Measurements from ENCODE around the gene NEGR1.

Gene NEGR1

GRCh38 chr1:71650119-71650518 is 632.2 kb downstream of the NEGR1 start:
- no peak for DNase-seq (ENCODE audit: insufficient read length, low spot score)
- no peak for FAIRE-seq

- DNase-seq (ENCODE audit: insufficient read length, low spot score) (no peak), FAIRE-seq (no peak)
Observed at GRCh38 chr1:71649608-71650007, 632.7 kb downstream of the NEGR1 start.

DNA sequence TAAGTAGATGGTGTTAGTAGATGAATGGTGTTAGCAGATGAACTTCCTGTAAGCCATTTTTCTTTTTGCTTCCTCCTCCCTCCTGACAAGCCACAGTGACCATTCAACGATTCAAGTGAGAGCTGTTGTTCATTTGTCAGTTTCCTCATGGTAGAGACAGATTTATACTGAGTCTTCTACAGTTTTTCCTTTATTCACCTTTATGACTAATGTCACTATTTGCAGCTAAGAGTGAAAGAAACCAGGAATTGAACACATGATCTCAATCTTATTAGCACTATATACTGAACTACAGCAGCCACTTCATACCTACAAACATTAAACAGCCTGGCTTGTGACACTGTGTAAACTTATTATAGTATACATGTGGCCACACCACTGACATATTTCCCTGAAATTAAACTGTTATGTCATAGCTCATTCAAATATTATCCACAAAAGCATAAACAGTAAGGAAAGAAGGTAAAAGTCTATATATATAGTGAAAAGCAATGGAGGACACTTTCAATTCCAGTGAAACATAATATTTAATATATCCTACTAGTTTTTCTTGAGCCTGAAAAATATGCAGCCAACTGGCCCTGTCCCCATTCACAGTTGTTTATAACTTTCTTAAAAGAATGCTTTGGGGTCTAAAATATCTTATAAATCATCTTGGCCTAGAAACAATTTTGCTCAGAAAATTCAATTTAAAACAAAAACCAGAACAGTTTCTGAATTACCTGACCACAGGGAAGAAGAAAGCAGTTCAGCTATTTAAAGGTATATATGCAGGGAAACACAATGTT is 634.6 kb downstream of the NEGR1 start:
- DNase-seq (ENCODE audit: insufficient read length, low spot score) (no peak), FAIRE-seq (no peak)

DNA sequence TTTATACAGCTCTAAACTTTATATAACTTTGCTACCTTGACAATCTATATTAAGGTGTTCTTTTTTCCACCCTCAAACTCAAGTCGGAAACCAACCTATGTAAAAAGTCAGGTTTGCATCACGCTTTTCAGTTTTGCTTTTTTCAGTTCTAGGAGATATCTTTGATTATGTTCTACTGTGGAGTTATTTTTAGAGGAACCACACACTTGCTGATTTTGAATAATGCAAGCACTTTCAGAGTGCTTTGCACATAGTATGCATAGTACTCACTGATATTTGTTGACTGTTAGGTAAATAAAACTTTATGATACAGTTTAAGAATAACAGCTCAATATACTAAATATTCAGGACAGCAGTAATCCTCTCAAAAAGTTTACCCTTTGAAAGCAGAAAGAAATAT is 637.3 kb downstream of the NEGR1 start:
- FAIRE-seq (no peak), DNase-seq (ENCODE audit: insufficient read length, low spot score) (no peak)

- no peak for DNase-seq (ENCODE audit: insufficient read length, low spot score)
Observed at GRCh38 chr1:71641903-71642302, 640.4 kb downstream of the NEGR1 start.

DNA sequence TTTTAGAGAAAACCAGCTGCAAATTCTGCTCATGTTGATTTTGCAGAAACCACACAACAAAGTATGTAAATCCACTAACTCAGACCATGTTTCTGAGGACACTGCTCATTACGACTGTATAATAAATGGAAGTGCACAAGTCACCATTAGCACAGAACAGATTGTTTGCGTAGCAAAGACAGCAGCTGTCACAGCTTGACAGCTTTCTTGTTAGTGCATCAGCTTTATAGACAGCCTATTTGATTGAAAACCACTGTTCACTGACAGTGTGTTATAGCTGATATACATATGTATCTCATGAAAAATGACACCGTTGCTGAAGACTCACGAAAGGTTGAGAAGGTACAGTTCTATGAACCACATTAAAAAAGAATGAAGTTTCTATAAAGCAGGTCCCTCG is 641.3 kb downstream of the NEGR1 start:
- DNase-seq (ENCODE audit: insufficient read length, low spot score) (no peak), FAIRE-seq (no peak)

More at GRCh38 chr1:71641903-71642302, 640.4 kb downstream of the NEGR1 start:
- FAIRE-seq, result no peak

DNA sequence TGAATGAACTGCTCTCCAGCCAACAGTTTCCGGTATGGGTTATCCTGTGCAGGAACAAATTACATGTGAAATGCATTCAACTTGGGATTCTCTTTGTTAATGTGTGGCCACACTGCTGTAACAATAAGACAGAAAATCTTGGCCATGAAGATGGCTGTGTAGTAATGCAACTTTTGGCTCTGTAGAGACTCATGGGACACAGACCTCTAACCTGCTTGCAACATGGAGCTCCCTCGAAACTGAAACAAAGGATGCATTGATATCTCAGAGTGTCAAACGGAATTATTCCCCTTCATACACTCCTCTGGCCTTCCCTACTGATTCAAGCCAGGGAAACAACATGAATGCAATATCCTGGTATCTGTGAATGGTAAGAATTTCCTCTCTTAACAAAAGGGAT is 642.2 kb downstream of the NEGR1 start:
- DNase-seq (ENCODE audit: insufficient read length, low spot score), result no peak
- no peak for FAIRE-seq

GRCh38 chr1:71638081-71638766 is 644.1 kb downstream of the NEGR1 start:
- no peak for FAIRE-seq
- DNase-seq (ENCODE audit: insufficient read length, low spot score), result no peak

GRCh38 chr1:71635568-71635967 is 646.8 kb downstream of the NEGR1 start:
- no peak for FAIRE-seq

GRCh38 chr1:71634159-71634558 is 648.2 kb downstream of the NEGR1 start:
- no peak for FAIRE-seq
- no peak for DNase-seq (ENCODE audit: insufficient read length, low spot score)

More at GRCh38 chr1:71635568-71635967, 646.8 kb downstream of the NEGR1 start:
- DNase-seq (ENCODE audit: insufficient read length, low spot score), result no peak

- DNase-seq (ENCODE audit: insufficient read length, low spot score), result no peak
- no peak for FAIRE-seq
Observed at GRCh38 chr1:71630073-71630472, 652.3 kb downstream of the NEGR1 start.

DNA sequence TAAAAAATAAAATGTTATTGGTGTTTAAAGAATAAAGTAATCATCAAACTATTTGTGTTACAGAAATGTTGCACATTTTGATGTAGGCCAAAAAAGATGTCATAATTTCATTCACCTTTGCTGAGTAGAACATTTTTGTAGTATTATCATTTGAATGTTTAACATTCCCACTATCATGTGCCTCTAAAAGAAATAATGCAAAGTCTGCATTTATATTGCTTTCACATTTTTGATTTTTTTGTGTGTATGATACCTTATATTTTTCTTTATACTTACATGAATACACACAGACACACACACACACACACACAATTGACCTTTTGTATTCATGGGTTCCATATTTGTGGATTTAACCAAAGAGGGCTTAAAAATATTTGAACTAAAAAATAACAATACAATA is 657.3 kb downstream of the NEGR1 start:
- FAIRE-seq, result no peak
- no peak for DNase-seq (ENCODE audit: insufficient read length, low spot score)

GRCh38 chr1:71623888-71624287 is 658.5 kb downstream of the NEGR1 start:
- FAIRE-seq, result no peak
- DNase-seq (ENCODE audit: insufficient read length, low spot score), result no peak

GRCh38 chr1:71621785-71622184 is 660.6 kb downstream of the NEGR1 start:
- FAIRE-seq, result no peak

GRCh38 chr1:71618766-71619530 is 663.4 kb downstream of the NEGR1 start:
- DNase-seq (ENCODE audit: insufficient read length, low spot score) (no peak), FAIRE-seq (no peak)

More at GRCh38 chr1:71621785-71622184, 660.6 kb downstream of the NEGR1 start:
- no peak for DNase-seq (ENCODE audit: insufficient read length, low spot score)

- FAIRE-seq (no peak), DNase-seq (ENCODE audit: insufficient read length, low spot score) (no peak)
Observed at GRCh38 chr1:71618191-71618590, 664.1 kb downstream of the NEGR1 start.

DNA sequence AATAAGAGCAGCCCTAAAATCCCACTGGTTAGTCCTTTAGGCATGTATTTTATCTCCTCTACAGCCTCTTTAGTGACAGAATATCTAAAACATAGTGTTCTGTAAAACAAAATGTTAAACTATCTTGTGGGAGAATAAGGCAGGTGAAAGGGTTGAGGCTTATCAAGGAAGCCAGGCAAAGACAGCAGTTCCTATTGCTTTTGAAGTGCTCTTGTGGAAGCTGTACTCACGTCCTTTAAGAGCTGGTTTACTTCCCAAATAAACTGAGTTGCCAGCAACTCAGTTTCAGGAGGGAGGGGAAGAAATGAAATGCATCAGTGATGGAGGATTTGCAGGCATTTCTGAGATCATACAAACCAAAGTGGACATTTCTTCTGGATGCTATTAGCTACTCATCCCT is 671.9 kb downstream of the NEGR1 start:
- FAIRE-seq (no peak), DNase-seq (ENCODE audit: insufficient read length, low spot score) (no peak)

DNA sequence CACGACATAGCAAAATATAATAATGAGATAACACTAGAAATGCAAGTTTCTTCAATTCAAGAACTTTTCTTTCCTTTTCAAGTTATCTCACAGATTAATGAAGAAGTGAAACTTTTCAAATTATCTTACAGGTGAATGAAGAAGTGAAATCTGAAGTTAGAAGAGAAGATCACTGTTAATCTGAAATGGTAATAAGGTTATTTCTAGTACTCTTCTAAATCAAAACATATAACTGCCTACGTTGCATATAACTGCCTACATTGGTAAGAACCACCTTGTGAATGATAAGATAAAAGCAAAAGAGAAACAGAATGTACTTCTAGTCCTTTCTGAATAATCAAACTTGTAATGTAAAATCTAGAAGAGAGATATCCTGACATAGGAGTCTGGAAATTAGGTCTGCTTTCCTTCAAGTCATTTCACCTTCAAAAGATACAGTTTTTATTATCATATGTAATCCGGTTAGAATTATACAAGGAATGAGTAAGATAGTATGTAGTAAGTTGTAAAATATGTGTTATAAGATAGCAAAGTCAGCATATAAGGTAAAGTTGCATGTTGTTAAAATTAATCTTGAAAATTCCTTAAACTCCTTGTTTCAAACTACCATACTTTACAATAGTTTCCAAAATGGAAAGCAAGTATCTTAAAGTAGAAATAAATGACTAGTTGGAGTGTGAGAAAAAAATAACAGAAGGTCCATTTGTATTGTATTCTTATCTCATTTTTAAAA is 679.1 kb downstream of the NEGR1 start:
- FAIRE-seq, result no peak

GRCh38 chr1:71600023-71600422 is 682.3 kb downstream of the NEGR1 start:
- DNase-seq (ENCODE audit: insufficient read length, low spot score), result no peak
- no peak for FAIRE-seq

More for the DNA sequence above, 679.1 kb downstream of the NEGR1 start:
- DNase-seq (ENCODE audit: insufficient read length, low spot score), result no peak

- DNase-seq (ENCODE audit: insufficient read length, low spot score), result no peak
- no peak for FAIRE-seq
Observed at GRCh38 chr1:71599306-71599705, 683.0 kb downstream of the NEGR1 start.

DNA sequence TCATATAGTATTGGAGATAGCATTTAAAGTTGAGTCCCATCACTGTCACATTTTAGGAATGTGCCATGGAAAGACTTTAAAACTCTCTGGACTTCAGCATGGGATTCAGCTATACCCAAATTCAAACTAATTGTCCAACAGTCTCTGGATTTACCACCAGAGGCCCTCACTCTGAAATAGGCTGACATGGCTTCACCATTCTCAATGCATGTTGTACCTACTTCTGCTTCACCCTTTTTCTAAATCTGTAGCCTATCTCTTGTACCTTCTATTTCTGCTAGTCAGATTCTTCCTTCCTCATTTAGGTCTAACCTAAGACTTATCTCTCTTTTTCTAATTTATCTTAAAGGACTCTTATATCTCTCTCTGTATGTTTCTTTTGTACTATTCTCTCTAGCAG is 688.8 kb downstream of the NEGR1 start:
- FAIRE-seq (no peak), DNase-seq (ENCODE audit: insufficient read length, low spot score) (no peak)
